K562 (cell line): ENCODE measurements around the gene SLC39A13. TPM values are rescaled to one million over a fixed set of nuclear protein-coding genes. Genes with fewer than 3 reads are reported as not detected.
A peak's percentile ranks its signal among the peaks of the same experiment; 100 is the strongest.

ENCODE experiments used
- CBX5 ChIP-seq: IDR thresholded peaks from 2 replicates; pipeline ENCODE4 v1.6.1; 2014; ENCODE audit warnings: low read depth, borderline replicate concordance
- DACH1 ChIP-seq: fragments of 450-650 bp; IDR thresholded peaks from 2 replicates; pipeline ENCODE4 v1.6.1; 2018; ENCODE audit not compliant: partially characterized antibody
- FIP1L1 ChIP-seq: fragments of 200-400 bp; formaldehyde crosslinking; IDR thresholded peaks from 2 replicates; pipeline ENCODE4 v1.6.1; 2018; ENCODE audit warnings: mild to moderate bottlenecking, low read depth, low read length; ENCODE audit not compliant: poor library complexity, severe bottlenecking
- HMGN3 ChIP-seq: IDR thresholded peaks from 2 replicates; pipeline ENCODE4 v1.6.1; 2011; ENCODE audit warnings: borderline replicate concordance, low read depth, mild to moderate bottlenecking, mixed read lengths, low read length; ENCODE audit not compliant: insufficient read length; ENCODE audit errors: extremely low read depth
- MCM3 ChIP-seq: fragments of 450-650 bp; IDR thresholded peaks from 2 replicates; pipeline ENCODE4 v1.6.1; 2016
- MED1 ChIP-seq: sonication (generic); formaldehyde crosslinking; IDR thresholded peaks from 2 replicates; pipeline ENCODE4 v1.8.1; 2023; ENCODE audit warnings: missing genetic modification reagents, borderline replicate concordance
- MXI1 ChIP-seq: IDR thresholded peaks from 2 replicates; pipeline ENCODE4 v1.6.1; 2011; ENCODE audit warnings: low read depth, mild to moderate bottlenecking, improper control_type of control experiment, low read length
- NUFIP1 ChIP-seq: fragments of 450-650 bp; IDR thresholded peaks from 2 replicates; pipeline ENCODE4 v1.6.1; 2018; ENCODE audit not compliant: partially characterized antibody
- PCBP2 ChIP-seq: fragments of 200-400 bp; formaldehyde crosslinking; IDR thresholded peaks from 2 replicates; pipeline ENCODE4 v1.6.1; 2018; ENCODE audit warnings: low read length, low read depth, mild to moderate bottlenecking, moderate library complexity; ENCODE audit not compliant: poor library complexity, severe bottlenecking
- RNF219 ChIP-seq: fragments of 250-450 bp; sonication (Bioruptor Pico); IDR thresholded peaks from 2 replicates; pipeline ENCODE4 v1.5.0; 2022; ENCODE audit warnings: mild to moderate bottlenecking
- SIX5 ChIP-seq, 2 experiments: IDR thresholded peaks; 2 replicates each; pipeline ENCODE4 v1.6.1; 2011; ENCODE audit warnings: low read length in 2 of 2, borderline replicate concordance in 1 of 2, low read depth in 1 of 2, mild to moderate bottlenecking in 1 of 2, moderate library complexity in 1 of 2; ENCODE audit not compliant: insufficient read depth in 1 of 2
- SMARCC2 ChIP-seq: fragments of 450-650 bp; IDR thresholded peaks from 2 replicates; pipeline ENCODE4 v1.6.1; 2017; ENCODE audit warnings: antibody characterized with exemption, moderate library complexity, mild to moderate bottlenecking, low read depth
- TFAP4 ChIP-seq: sonication (generic); formaldehyde crosslinking; IDR thresholded peaks from 2 replicates; pipeline ENCODE4 v1.8.0; 2022; ENCODE audit warnings: missing genetic modification reagents, mild to moderate bottlenecking, moderate library complexity, borderline replicate concordance
- TGIF2 ChIP-seq: sonication (generic); formaldehyde crosslinking; IDR thresholded peaks from 2 replicates; pipeline ENCODE4 v1.8.1; 2022; ENCODE audit warnings: mild to moderate bottlenecking, missing genetic modification reagents, moderate library complexity
- ZBED1 ChIP-seq: IDR thresholded peaks from 2 replicates; pipeline ENCODE4 v1.6.1; 2014
- ZC3H8 ChIP-seq: fragments of 450-650 bp; IDR thresholded peaks from 2 replicates; pipeline ENCODE4 v1.6.1; 2017
- ZNF165 ChIP-seq: fragments of 250-450 bp; sonication (Bioruptor Pico); IDR thresholded peaks from 2 replicates; pipeline ENCODE4 v1.4.0; 2020; ENCODE audit warnings: borderline replicate concordance
- ZNF184 ChIP-seq: sonication (generic); formaldehyde crosslinking; IDR thresholded peaks from 2 replicates; pipeline ENCODE4 v1.5.0; 2020; ENCODE audit warnings: missing genetic modification reagents
- ZNF197 ChIP-seq: fragments of 200-800 bp; sonication (Bioruptor generic); IDR thresholded peaks from 2 replicates; pipeline ENCODE4 v1.6.1; 2016; ENCODE audit warnings: low read depth, missing genetic modification characterization, missing compliant biosample characterization
- ZNF408 ChIP-seq: fragments of 250-450 bp; sonication (Bioruptor Pico); IDR thresholded peaks from 2 replicates; pipeline ENCODE4 v1.4.0; 2020; ENCODE audit warnings: low read depth, mild to moderate bottlenecking, moderate library complexity
- ZNF586 ChIP-seq: fragments of 450-650 bp; formaldehyde crosslinking; conservative IDR thresholded peaks from 2 replicates; pipeline ENCODE4 v1.4.0; 2020; ENCODE audit warnings: mild to moderate bottlenecking, moderate library complexity
- ZNF668 ChIP-seq: fragments of 250-450 bp; sonication (Bioruptor Pico); IDR thresholded peaks from 2 replicates; pipeline ENCODE4 v1.8.0; 2022; ENCODE audit warnings: mild to moderate bottlenecking, inconsistent platforms
- polyA plus RNA-seq, 8 experiments: library from polyadenylated mRNA; depleted of rRNA in 4 of 8; stranded (reverse) in 5 of 8; unstranded in 3 of 8; fragments of >200 nt; fragmentation: Nextera tagmentation in 2 of 8; fragmentation: Illumina TruSeq in 1 of 8; extraction: Ambion mirVana in 2 of 8; extraction: Trizol in 1 of 8; gene quantifications; 2 replicates each; pipeline versions ENCODE4 v1.2.1 to v1.2.3, GENCODE V29; 2011 to 2014; ENCODE audit warnings: inconsistent platforms in 1 of 8, missing spikeins in 1 of 8
- total RNA-seq, 7 experiments: library from RNA; depleted of rRNA in 6 of 7; stranded (reverse); fragments of >200 nt in 6 of 7; fragmentation: Illumina TruSeq in 2 of 7; extraction: Trizol in 2 of 7; gene quantifications; 2 replicates each; pipeline versions ENCODE4 v1.2.1 to v1.2.3, GENCODE V29; 2011 to 2021; ENCODE audit warnings: low replicate concordance in 1 of 7
- TF ChIP-seq, protein P1 (sequence below): sonication (generic); formaldehyde crosslinking; IDR thresholded peaks from 2 replicates; pipeline ENCODE4 v1.5.0; 2020; ENCODE audit warnings: missing genetic modification reagents
- TF ChIP-seq, protein P2 (sequence below): fragments of 200-800 bp; sonication (Bioruptor generic); IDR thresholded peaks from 2 replicates; pipeline ENCODE4 v1.6.1; 2017; ENCODE audit warnings: missing genetic modification characterization, missing compliant biosample characterization

SLC39A13 gene
- total and polyA plus RNA-seq, 9 of the 15 experiments (the other 6 are each of a cell fraction or from before 2014, with no cell fraction given), result 0.17 to 15.9 (median 3.2) TPM

GRCh38 chr11:47426062-47426956 lies 17.9 kb downstream of the SLC39A13 start, which contains the start of gene PSMC3 (continued):
- TF ChIP-seq, protein P1, sequence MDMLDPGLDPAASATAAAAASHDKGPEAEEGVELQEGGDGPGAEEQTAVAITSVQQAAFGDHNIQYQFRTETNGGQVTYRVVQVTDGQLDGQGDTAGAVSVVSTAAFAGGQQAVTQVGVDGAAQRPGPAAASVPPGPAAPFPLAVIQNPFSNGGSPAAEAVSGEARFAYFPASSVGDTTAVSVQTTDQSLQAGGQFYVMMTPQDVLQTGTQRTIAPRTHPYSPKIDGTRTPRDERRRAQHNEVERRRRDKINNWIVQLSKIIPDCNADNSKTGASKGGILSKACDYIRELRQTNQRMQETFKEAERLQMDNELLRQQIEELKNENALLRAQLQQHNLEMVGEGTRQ (CRISPR knock-in tag), result no peak
- no peak for TF ChIP-seq ZNF408
- no peak for TF ChIP-seq FIP1L1
- no peak for TF ChIP-seq TGIF2
- no peak for TF ChIP-seq ZNF184
- TF ChIP-seq ZNF197, result no peak
- TF ChIP-seq NUFIP1, result no peak
- peak; percentile 68 to 70; a peak in 3 of 4 replicates for TF ChIP-seq SIX5 (IDR thresholded peaks at IDR 0.05; ENCODE audit: borderline replicate concordance in 1 of 2, insufficient read depth in 1 of 2, low read depth in 1 of 2, low read length in 2 of 2)
- TF ChIP-seq DACH1, result no peak
- no peak for TF ChIP-seq MCM3
- no peak for TF ChIP-seq SMARCC2
- no peak for TF ChIP-seq ZBED1
- no peak for TF ChIP-seq ZNF668 (CRISPR knock-in tag)
- no peak for TF ChIP-seq PCBP2
- no peak for TF ChIP-seq RNF219 (CRISPR knock-in tag)
- no peak for TF ChIP-seq CBX5
- no peak for TF ChIP-seq MED1 (CRISPR knock-in tag)
- peak; percentile 68 for TF ChIP-seq HMGN3
- no peak for TF ChIP-seq MXI1
- TF ChIP-seq TFAP4 (CRISPR knock-in tag), result peak; percentile 72; the same call in 1 of the 2 replicates
- TF ChIP-seq ZC3H8, result peak; percentile 81; the same call in 1 of the 2 replicates
- no peak for TF ChIP-seq ZNF165 (CRISPR knock-in tag)
- TF ChIP-seq ZNF586 (CRISPR knock-in tag), result no peak
- TF ChIP-seq, protein P2, sequence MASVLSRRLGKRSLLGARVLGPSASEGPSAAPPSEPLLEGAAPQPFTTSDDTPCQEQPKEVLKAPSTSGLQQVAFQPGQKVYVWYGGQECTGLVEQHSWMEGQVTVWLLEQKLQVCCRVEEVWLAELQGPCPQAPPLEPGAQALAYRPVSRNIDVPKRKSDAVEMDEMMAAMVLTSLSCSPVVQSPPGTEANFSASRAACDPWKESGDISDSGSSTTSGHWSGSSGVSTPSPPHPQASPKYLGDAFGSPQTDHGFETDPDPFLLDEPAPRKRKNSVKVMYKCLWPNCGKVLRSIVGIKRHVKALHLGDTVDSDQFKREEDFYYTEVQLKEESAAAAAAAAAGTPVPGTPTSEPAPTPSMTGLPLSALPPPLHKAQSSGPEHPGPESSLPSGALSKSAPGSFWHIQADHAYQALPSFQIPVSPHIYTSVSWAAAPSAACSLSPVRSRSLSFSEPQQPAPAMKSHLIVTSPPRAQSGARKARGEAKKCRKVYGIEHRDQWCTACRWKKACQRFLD (CRISPR knock-in tag), result peak; percentile 67; the same call in 1 of the 2 replicates
